DMS53 treated with DMSO at 0.1 percent for 48 hours (cell line): ENCODE results near the gene ORMDL3.
"Not testable (repeated sequence)": the region's sequence is repeated elsewhere in the genome, so short reads cannot be mapped to it uniquely, and the experiment has no call there.

Source experiments
- DNase-seq: peaks from one replicate; lab custom pipeline; 2025; ENCODE audit not compliant: unreplicated experiment; lab: John Stamatoyannopoulos, UW

ORMDL3 gene

GRCh38 chr17:39925282-39926134 is 1.9 kb downstream of the ORMDL3 start:
- DNase-seq = no peak

- no peak for DNase-seq
Observed at GRCh38 chr17:39924691-39925055, 2.7 kb downstream of the ORMDL3 start.

GRCh38 chr17:39923836-39924690 is 3.3 kb downstream of the ORMDL3 start:
- DNase-seq = no peak

GRCh38 chr17:39923230-39923629 is 4.2 kb downstream of the ORMDL3 start:
- no peak for DNase-seq

- no peak for DNase-seq
Observed at GRCh38 chr17:39922006-39922405, 5.4 kb downstream of the ORMDL3 start.

- DNase-seq = no peak
Observed at GRCh38 chr17:39921323-39921722, 6.1 kb downstream of the ORMDL3 start.

GRCh38 chr17:39920218-39921210 is 6.9 kb downstream of the ORMDL3 start:
- no peak for DNase-seq

GRCh38 chr17:39919087-39919683 is 8.2 kb downstream of the ORMDL3 start:
- no peak for DNase-seq

- DNase-seq = no peak
Observed at GRCh38 chr17:39916918-39917317, 10.5 kb downstream of the ORMDL3 start.

- DNase-seq = no peak
Observed at GRCh38 chr17:39915559-39915958, 11.8 kb downstream of the ORMDL3 start.

- DNase-seq = no peak
Observed at GRCh38 chr17:39913989-39914388, 13.4 kb downstream of the ORMDL3 start.

GRCh38 chr17:39908789-39909352 is 18.5 kb downstream of the ORMDL3 start:
- no peak for DNase-seq

GRCh38 chr17:39904990-39905288 is 22.5 kb downstream of the ORMDL3 start:
- DNase-seq = no peak

- DNase-seq = no peak
Observed at GRCh38 chr17:39903158-39903884, 24.1 kb downstream of the ORMDL3 start.

- not testable (repeated sequence) for DNase-seq
Observed at GRCh38 chr17:39902027-39902426, 25.4 kb downstream of the ORMDL3 start.

- peak; percentile 23 for DNase-seq
Observed at GRCh38 chr17:39899215-39899614, 28.2 kb downstream of the ORMDL3 start.

- no peak for DNase-seq
Observed at GRCh38 chr17:39898088-39898487, 29.3 kb downstream of the ORMDL3 start.

GRCh38 chr17:39894681-39895376 is 32.6 kb downstream of the ORMDL3 start:
- DNase-seq = no peak

- DNase-seq = no peak
Observed at GRCh38 chr17:39889200-39889599, 38.2 kb downstream of the ORMDL3 start.
